Adrenal gland (tissue), 19 donors: Measurements from ENCODE around the gene VEGFA. TPM values are rescaled to one million over a fixed set of nuclear protein-coding genes. Genes with fewer than 3 reads are reported as not detected.
A peak's percentile ranks its signal among the peaks of the same experiment; 100 is the strongest.

Source experiments
- DNase-seq, 7 donors: peaks; one replicate each; pipeline ENCODE4 v3.0.0-alpha.2; 2019 to 2020
- H3K27ac ChIP-seq, 5 donors: fragments of 200-600 bp; sonication (generic) in 4 of 5; 1 replicate in 3 of 5; 2 replicates in 2 of 5; pipeline versions ENCODE4 v1.5.1 to v1.8.0; 2016 to 2020; ENCODE audit warnings: mild to moderate bottlenecking in 1 of 5
- H3K27me3 ChIP-seq: fragments of 200-600 bp; 2 replicates; pipeline ENCODE4 v1.8.0; 2021
- H3K36me3 ChIP-seq, 2 donors: fragments of 200-600 bp; replicated peaks in 1 of 2; 1 replicate in 1 of 2; 2 replicates in 1 of 2; pipeline versions ENCODE4 v1.5.1 to v1.8.0; 2018 to 2022
- H3K4me1 ChIP-seq, 2 donors: fragments of 200-600 bp; replicated peaks in 1 of 2; 1 replicate in 1 of 2; 2 replicates in 1 of 2; pipeline versions ENCODE4 v1.5.1 to v1.8.0; 2018 to 2021
- H3K4me3 ChIP-seq, 4 donors: fragments of 200-600 bp; sonication (generic) in 3 of 4; one replicate each; pipeline ENCODE4 v1.5.1; 2016 to 2018
- H3K9me3 ChIP-seq, 3 donors: fragments of 200-600 bp; sonication (generic) in 1 of 3; replicated peaks in 1 of 3; 1 replicate in 2 of 3; 2 replicates in 1 of 3; pipeline versions ENCODE4 v1.5.1 to v1.8.0; 2016 to 2021
- POLR2A ChIP-seq, 2 donors: fragments of 450-650 bp; IDR thresholded peaks; one replicate each; pipeline ENCODE4 v1.6.1; 2017; ENCODE audit warnings: antibody characterized with exemption in 2 of 2, mild to moderate bottlenecking in 2 of 2, moderate library complexity in 1 of 2
- WGBS, 4 donors: extraction: QIAGEN DNeasy Blood & Tissue Kit in 2 of 4; methylation state at CpG; one replicate each; pipeline versions ENCODE4 v1.1.5 to v1.1.7; 2013 to 2017; 5-methylcytosine and 5-hydroxymethylcytosine counted together
- intact Hi-C, 2 donors: fragments of 100-400 bp; cut with DNase I; formaldehyde crosslinking; loops; one replicate each; pipeline versions ENCODE4 v1.14.1 to v1.15.0; 2022 to 2023
- long read RNA-seq, 10 donors: library from polyadenylated mRNA in 3 of 10; unstranded in 2 of 10; stranded (forward) in 1 of 10; transcript quantifications; one replicate each; pipeline ENCODE4 v2.0.0 and lab custom pipeline, GENCODE V29; 2021 to 2026
- polyA plus RNA-seq, 3 donors: library from polyadenylated mRNA; stranded (reverse); fragments of 200-250 nt in 2 of 3; fragments of 350-450 nt in 1 of 3; fragmentation: Illumina TruSeq in 1 of 3; extraction: RNeasy Lipid Tissue Mini Kit (QIAGEN cat#74804) in 1 of 3; gene quantifications; one replicate each; pipeline ENCODE4 v1.2.3, GENCODE V29; 2013 to 2014
- total RNA-seq, 9 donors: library from RNA; depleted of rRNA in 4 of 9; stranded (reverse); fragments of >200 nt in 4 of 9; fragments of 120-200 nt in 1 of 9; fragmentation: NEBNext Ultra II Directional in 1 of 9; extraction: Animal tissue kit (Norgen Biotek cat#: 25700) in 1 of 9; gene quantifications; one replicate each; pipeline versions ENCODE4 v1.1.0 to v1.2.4, GENCODE V29; 2013 to 2023
- TF ChIP-seq, protein P1 (sequence below), 6 experiments: fragments of 450-650 bp in 4 of 6; fragments of 200-600 bp in 2 of 6; sonication (generic) in 1 of 6; IDR thresholded peaks; 1 replicate in 5 of 6; 2 replicates in 1 of 6; pipeline versions ENCODE4 v1.5.1 to v1.8.0; 2016 to 2021; ENCODE audit warnings: antibody characterized with exemption in 6 of 6, mild to moderate bottlenecking in 2 of 6, moderate library complexity in 1 of 6
- donor health status: healthy with polysubstance abuse.
- donor health status: Bipolar disorder and iron deficiency.
- donor health status: DM: yes; HTN: yes; CAD: no.
- donor health status: DM: no; HTN: no; CAD: no.
- donor health status: DM: no; HTN: no; CAD: no.
- donor health status: DM: yes; HTN: yes; CAD: no.

Gene VEGFA
- total RNA-seq (100 to 1,000 TPM in 4 of 9 donors, 10 to 100 TPM in 5; 31.5 to 343 (median 71.0) TPM), polyA plus RNA-seq (100 to 1,000 TPM in 2 of 3 donors, 10 to 100 TPM in 1; 89.5 to 146 (median 129) TPM)
- long read RNA-seq, donor 1, full-length matches to known transcripts = 52 of 52 reads
- long read RNA-seq, donor 1, partial matches to known transcripts = 0 of 52 reads
- long read RNA-seq, donor 1, other reads (novel, unspliced or antisense) = 0 of 52 reads
- long read RNA-seq, donor 2, transcript VEGFA-211 (4 exons, 1,683 nt) = major isoform, 10 of 34 reads
- long read RNA-seq, donor 2, transcript VEGFA-205 (7 exons, 3,535 nt) = minor isoform, 6 of 34 reads
- long read RNA-seq, donor 2, transcript VEGFA-227 (6 exons, 984 nt) = minor isoform, 6 of 34 reads
- long read RNA-seq, donor 2, partial matches to known transcripts = 0 of 34 reads
- long read RNA-seq, donor 2, other reads (novel, unspliced or antisense) = 0 of 34 reads
- long read RNA-seq, donor 3, transcript VEGFA-227 (6 exons, 984 nt) = major isoform, 5 of 15 reads
- long read RNA-seq, donor 3, partial matches to known transcripts = 0 of 15 reads
- long read RNA-seq, donor 3, other reads (novel, unspliced or antisense) = 0 of 15 reads
- long read RNA-seq, donor 4, partial matches to known transcripts = 0 of 3 reads
- long read RNA-seq, donor 4, other reads (novel, unspliced or antisense) = 3 of 3 reads
- long read RNA-seq, donor 5, transcript VEGFA-211 (4 exons, 1,683 nt) = minor isoform, 5 of 212 reads
- long read RNA-seq, donor 5, transcript VEGFA-231 (8 exons, 1,188 nt) = minor isoform, 8 of 212 reads
- long read RNA-seq, donor 5, transcript VEGFA-227 (6 exons, 984 nt) = major isoform, 83 of 212 reads
- long read RNA-seq, donor 5, transcript VEGFA-205 (7 exons, 3,535 nt) = minor isoform, 78 of 212 reads
- long read RNA-seq, donor 5, partial matches to known transcripts = 4 of 212 reads
- long read RNA-seq, donor 5, other reads (novel, unspliced or antisense) = 22 of 212 reads
- long read RNA-seq, donor 6, partial matches to known transcripts = 0 of 3 reads
- long read RNA-seq, donor 6, other reads (novel, unspliced or antisense) = 3 of 3 reads
- long read RNA-seq, donor 7, transcript VEGFA-214 (4 exons, 551 nt) = minor isoform, 7 of 83 reads
- long read RNA-seq, donor 7, transcript VEGFA-211 (4 exons, 1,683 nt) = major isoform, 11 of 83 reads
- long read RNA-seq, donor 7, transcript VEGFA-205 (7 exons, 3,535 nt) = minor isoform, 5 of 83 reads
- long read RNA-seq, donor 7, partial matches to known transcripts = 53 of 83 reads
- long read RNA-seq, donor 7, other reads (novel, unspliced or antisense) = 0 of 83 reads
- long read RNA-seq, donor 8, transcript VEGFA-227 (6 exons, 984 nt) = minor isoform, 14 of 56 reads
- long read RNA-seq, donor 8, transcript VEGFA-211 (4 exons, 1,683 nt) = major isoform, 19 of 56 reads
- long read RNA-seq, donor 8, transcript VEGFA-205 (7 exons, 3,535 nt) = minor isoform, 17 of 56 reads
- long read RNA-seq, donor 8, partial matches to known transcripts = 0 of 56 reads
- long read RNA-seq, donor 8, other reads (novel, unspliced or antisense) = 0 of 56 reads
- long read RNA-seq, donor 9, transcript VEGFA-227 (6 exons, 984 nt) = major isoform, 6 of 22 reads
- long read RNA-seq, donor 9, transcript VEGFA-211 (4 exons, 1,683 nt) = minor isoform, 5 of 22 reads
- long read RNA-seq, donor 9, partial matches to known transcripts = 0 of 22 reads
- long read RNA-seq, donor 9, other reads (novel, unspliced or antisense) = 0 of 22 reads
- long read RNA-seq, donor 10, transcript VEGFA-211 (4 exons, 1,683 nt) = major isoform, 11 of 19 reads
- long read RNA-seq, donor 10, partial matches to known transcripts = 0 of 19 reads
- long read RNA-seq, donor 10, other reads (novel, unspliced or antisense) = 0 of 19 reads

DNA sequence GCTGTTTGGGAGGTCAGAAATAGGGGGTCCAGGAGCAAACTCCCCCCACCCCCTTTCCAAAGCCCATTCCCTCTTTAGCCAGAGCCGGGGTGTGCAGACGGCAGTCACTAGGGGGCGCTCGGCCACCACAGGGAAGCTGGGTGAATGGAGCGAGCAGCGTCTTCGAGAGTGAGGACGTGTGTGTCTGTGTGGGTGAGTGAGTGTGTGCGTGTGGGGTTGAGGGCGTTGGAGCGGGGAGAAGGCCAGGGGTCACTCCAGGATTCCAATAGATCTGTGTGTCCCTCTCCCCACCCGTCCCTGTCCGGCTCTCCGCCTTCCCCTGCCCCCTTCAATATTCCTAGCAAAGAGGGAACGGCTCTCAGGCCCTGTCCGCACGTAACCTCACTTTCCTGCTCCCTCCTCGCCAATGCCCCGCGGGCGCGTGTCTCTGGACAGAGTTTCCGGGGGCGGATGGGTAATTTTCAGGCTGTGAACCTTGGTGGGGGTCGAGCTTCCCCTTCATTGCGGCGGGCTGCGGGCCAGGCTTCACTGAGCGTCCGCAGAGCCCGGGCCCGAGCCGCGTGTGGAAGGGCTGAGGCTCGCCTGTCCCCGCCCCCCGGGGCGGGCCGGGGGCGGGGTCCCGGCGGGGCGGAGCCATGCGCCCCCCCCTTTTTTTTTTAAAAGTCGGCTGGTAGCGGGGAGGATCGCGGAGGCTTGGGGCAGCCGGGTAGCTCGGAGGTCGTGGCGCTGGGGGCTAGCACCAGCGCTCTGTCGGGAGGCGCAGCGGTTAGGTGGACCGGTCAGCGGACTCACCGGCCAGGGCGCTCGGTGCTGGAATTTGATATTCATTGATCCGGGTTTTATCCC is at the start of gene VEGFA:
TSS of gene VEGFA (plus strand) at position 686 of the 846 bp plus-strand sequence.
- intact Hi-C loops = loop anchor here (2.0 to 5.0 kb wide), 5 partner anchors 68 to 308 kb away; no protein-coding TSS in a partner anchor
- no peaks in the 10 kb centered on the region for H3K27me3 ChIP-seq
- 0 to 2% (median 1%) methylated on average over 37 to 62 of the region's 62 CpGs for WGBS, 4 donors
- no peaks in the 10 kb centered on the region for H3K36me3 ChIP-seq
- H3K9me3 ChIP-seq = no peaks in the 10 kb centered on the region
- H3K27ac ChIP-seq = peak within 1 kb of the TSS; percentile 88 to 97 (median 94)
- peak; percentile 53 to 83 for TF ChIP-seq POLR2A (IDR thresholded peaks at IDR 0.05)
- TF ChIP-seq, protein P1, sequence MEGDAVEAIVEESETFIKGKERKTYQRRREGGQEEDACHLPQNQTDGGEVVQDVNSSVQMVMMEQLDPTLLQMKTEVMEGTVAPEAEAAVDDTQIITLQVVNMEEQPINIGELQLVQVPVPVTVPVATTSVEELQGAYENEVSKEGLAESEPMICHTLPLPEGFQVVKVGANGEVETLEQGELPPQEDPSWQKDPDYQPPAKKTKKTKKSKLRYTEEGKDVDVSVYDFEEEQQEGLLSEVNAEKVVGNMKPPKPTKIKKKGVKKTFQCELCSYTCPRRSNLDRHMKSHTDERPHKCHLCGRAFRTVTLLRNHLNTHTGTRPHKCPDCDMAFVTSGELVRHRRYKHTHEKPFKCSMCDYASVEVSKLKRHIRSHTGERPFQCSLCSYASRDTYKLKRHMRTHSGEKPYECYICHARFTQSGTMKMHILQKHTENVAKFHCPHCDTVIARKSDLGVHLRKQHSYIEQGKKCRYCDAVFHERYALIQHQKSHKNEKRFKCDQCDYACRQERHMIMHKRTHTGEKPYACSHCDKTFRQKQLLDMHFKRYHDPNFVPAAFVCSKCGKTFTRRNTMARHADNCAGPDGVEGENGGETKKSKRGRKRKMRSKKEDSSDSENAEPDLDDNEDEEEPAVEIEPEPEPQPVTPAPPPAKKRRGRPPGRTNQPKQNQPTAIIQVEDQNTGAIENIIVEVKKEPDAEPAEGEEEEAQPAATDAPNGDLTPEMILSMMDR (IDR thresholded peaks at IDR 0.05) = peak; percentile 98 to 100 (median 98)
- DNase-seq = peak; percentile 88 to 94 (median 93)
- H3K4me1 ChIP-seq = peaks cover 26 to 29% of the 10 kb centered on the region in 2 donors
- H3K4me3 ChIP-seq = peak within 1 kb of the TSS; percentile 43 to 97 (median 80)

DNA sequence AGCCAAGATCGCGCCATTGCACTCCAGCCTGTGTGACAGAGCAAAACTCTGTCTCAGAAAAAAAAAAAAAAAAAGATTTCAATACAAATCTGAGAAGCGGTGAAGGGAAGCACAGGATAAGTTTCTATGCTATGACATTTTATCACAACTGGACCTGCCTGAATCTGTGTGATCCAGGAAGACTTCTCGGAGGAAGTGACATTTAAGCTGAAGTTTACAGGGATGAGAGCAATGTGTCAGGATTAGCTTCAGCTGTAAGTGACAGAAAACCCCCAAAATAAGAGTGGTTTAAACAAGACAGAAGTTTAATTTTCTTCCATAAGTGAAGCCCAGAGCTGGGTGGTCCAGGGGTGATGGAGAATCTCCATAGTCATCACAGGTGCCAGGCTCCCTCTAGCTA is 49.0 kb upstream of the VEGFA start:
- no peak for DNase-seq
- Histone ChIP-seq H3K27me3 (no peaks in the 10 kb centered on the region), H3K4me1 (no peaks in the 10 kb centered on the region), H3K9me3 (no peaks in the 10 kb centered on the region), H3K36me3 (no peaks in the 10 kb centered on the region), H3K27ac (no peak overlapping the region), H3K4me3 (no peak overlapping the region)
- TF ChIP-seq POLR2A (IDR thresholded peaks at IDR 0.05) = no peak
- TF ChIP-seq, protein P1 (IDR thresholded peaks at IDR 0.05) = no peak
- 78 to 87% (median 82%) methylated on average over 4 of the region's 4 CpGs for WGBS, 4 donors
- intact Hi-C loops = loop anchor here in 1 of 2 donors (10.0 kb wide), 1 partner anchor 364 kb away; no protein-coding TSS in a partner anchor

DNA sequence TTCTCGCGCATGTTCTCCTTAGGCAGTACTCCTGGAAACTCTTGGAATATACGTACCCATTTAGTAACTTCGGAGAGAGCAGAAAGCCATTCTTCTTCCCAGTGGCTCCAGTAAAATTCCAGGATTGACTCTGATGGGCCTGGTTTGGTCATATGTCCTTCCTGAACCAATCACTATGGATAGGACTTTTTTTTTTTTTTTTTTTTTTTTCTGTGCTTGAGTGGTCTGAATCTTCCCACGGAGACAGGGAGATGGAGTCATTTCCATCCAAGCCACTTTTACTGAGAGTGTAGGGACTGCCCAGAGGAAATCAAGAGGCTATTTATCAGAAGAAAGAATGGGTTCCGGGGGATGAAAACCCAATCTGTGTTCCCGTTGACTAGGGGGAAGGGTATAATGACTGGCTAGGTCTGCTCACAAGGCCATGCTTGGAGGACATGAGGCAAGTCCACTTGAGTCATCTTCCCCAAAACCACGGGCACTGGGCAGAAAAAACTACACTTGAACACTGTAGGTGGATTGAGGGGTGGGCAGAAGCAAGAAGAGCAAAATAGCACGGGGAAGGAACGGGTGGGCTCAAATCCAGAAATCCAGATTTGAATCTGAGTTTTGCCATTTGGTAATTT is 47.0 kb upstream of the VEGFA start:
- Histone ChIP-seq H3K9me3 (no peaks in the 10 kb centered on the region), H3K27ac (no peak overlapping the region), H3K4me3 (no peak overlapping the region), H3K4me1 (no peaks in the 10 kb centered on the region), H3K27me3 (no peaks in the 10 kb centered on the region), H3K36me3 (no peaks in the 10 kb centered on the region)
- TF ChIP-seq POLR2A (IDR thresholded peaks at IDR 0.05) = no peak
- TF ChIP-seq, protein P1 (IDR thresholded peaks at IDR 0.05) = no peak
- WGBS, 4 donors = 68 to 75% (median 72%) methylated on average over 10 of the region's 10 CpGs
- intact Hi-C loops = loop anchor here in 1 of 2 donors (10.0 kb wide), 1 partner anchor 362 kb away; no protein-coding TSS in a partner anchor
- no peak for DNase-seq
